Endothelial cell of umbilical vein (primary cell): ENCODE measurements around the gene FAM107A. TPM values are rescaled to one million over a fixed set of nuclear protein-coding genes. Genes with fewer than 3 reads are reported as not detected.
A peak's percentile ranks its signal among the peaks of the same experiment; 100 is the strongest.

Source experiments
- BruUV-seq: library from RNA; stranded (reverse); fragments of 400-500 nt; replicated peaks from 2 replicates; lab custom pipeline; 2021; lab: Mats Ljungman, UMichigan
- CTCF ChIA-PET: fragments of 300-600, 350-600 bp; sonication (Branson Sonifier 250); formaldehyde crosslinking; loops from one replicate; lab custom pipeline; 2021; ENCODE audit warnings: antibody characterized with exemption, inconsistent platforms; lab: Charles Lee
- POLR2A ChIA-PET: fragments of 300-600, 350-600 bp; sonication (Branson Sonifier 250); formaldehyde crosslinking; loops from one replicate; lab custom pipeline; 2021; ENCODE audit warnings: antibody characterized with exemption, inconsistent platforms; lab: Charles Lee
- DNase-seq: peaks from one replicate; pipeline ENCODE4 v3.0.0-alpha.2; 2011; ENCODE audit warnings: low read depth, low spot score
- FAIRE-seq: peaks from 2 replicates; lab custom pipeline; 2011; peaks lifted over from hg19 to GRCh38; lab: Jason Lieb, UNC
- H2AFZ ChIP-seq: 2 replicates; pipeline ENCODE4 v1.6.0; 2012; ENCODE audit warnings: low read depth, low read length, control low read depth, inconsistent platforms
- H3K27ac ChIP-seq: 2 replicates; pipeline ENCODE4 v1.5.1; 2011; ENCODE audit warnings: low read depth, mild to moderate bottlenecking, control low read depth, low read length, moderate library complexity; ENCODE audit not compliant: insufficient read depth
- H3K27me3 ChIP-seq, 2 experiments: 2 replicates each; pipeline versions ENCODE4 v1.6.0 to v1.6.1; 2011; ENCODE audit warnings: low read length in 2 of 2, mixed read lengths in 1 of 2; ENCODE audit not compliant: control insufficient read depth in 2 of 2, insufficient read depth in 2 of 2
- H3K36me3 ChIP-seq, 2 experiments: 2 replicates in 1 of 2; 3 replicates in 1 of 2; pipeline ENCODE4 v1.5.1; 2011; ENCODE audit warnings: low read length in 2 of 2, mild to moderate bottlenecking in 1 of 2, moderate library complexity in 1 of 2; ENCODE audit not compliant: control insufficient read depth in 2 of 2, insufficient read depth in 2 of 2; ENCODE audit errors: extremely low read depth in 1 of 2
- H3K4me1 ChIP-seq: 3 replicates; pipeline ENCODE4 v1.5.1; 2011; ENCODE audit warnings: mild to moderate bottlenecking, low read length; ENCODE audit not compliant: control insufficient read depth, insufficient read depth; ENCODE audit errors: extremely low read depth
- H3K4me2 ChIP-seq: 2 replicates; pipeline ENCODE4 v1.6.1; 2011; ENCODE audit warnings: low read length, control low read depth, mixed read lengths; ENCODE audit not compliant: insufficient read depth
- H3K4me3 ChIP-seq, 3 experiments: fragments of 200-600 bp in 1 of 3; sonication (generic), shearing (Covaris generic) in 1 of 3; replicated peaks in 1 of 3; 2 replicates each; pipeline ENCODE4 v1.5.1; 2011 to 2016; ENCODE audit warnings: control low read depth in 3 of 3, low read length in 3 of 3, mild to moderate bottlenecking in 2 of 3, inconsistent platforms in 1 of 3, low read depth in 1 of 3, moderate library complexity in 1 of 3; ENCODE audit not compliant: insufficient read depth in 1 of 3
- H3K79me2 ChIP-seq: 2 replicates; pipeline ENCODE4 v1.6.0; 2012; ENCODE audit warnings: low read length, inconsistent platforms; ENCODE audit not compliant: control insufficient read depth, insufficient read depth
- H3K9ac ChIP-seq: replicated peaks from 2 replicates; pipeline ENCODE3; 2011; ENCODE audit warnings: low read length, control low read depth; ENCODE audit not compliant: insufficient read depth; ENCODE audit errors: extremely low read depth
- H3K9me1 ChIP-seq: replicated peaks from 3 replicates; pipeline ENCODE4 v1.6.0; 2011; ENCODE audit warnings: mild to moderate bottlenecking, low read length; ENCODE audit not compliant: control insufficient read depth, insufficient read depth; ENCODE audit errors: extremely low read depth
- H3K9me3 ChIP-seq: replicated peaks from 2 replicates; pipeline ENCODE4 v1.5.1; 2012; ENCODE audit warnings: low read length, inconsistent platforms; ENCODE audit not compliant: control insufficient read depth, insufficient read depth
- H4K20me1 ChIP-seq: replicated peaks from 2 replicates; pipeline ENCODE3; 2011; ENCODE audit warnings: mild to moderate bottlenecking, low read length; ENCODE audit not compliant: control insufficient read depth, insufficient read depth; ENCODE audit errors: extremely low read depth
- CTCF ChIP-seq, 2 donors: IDR thresholded peaks; 1 replicate in 1 of 2; 2 replicates in 1 of 2; pipeline ENCODE4 v1.5.1; 2011; ENCODE audit warnings: low read length in 2 of 2, mild to moderate bottlenecking in 2 of 2, moderate library complexity in 2 of 2, control low read depth in 1 of 2, inconsistent platforms in 1 of 2, low read depth in 1 of 2; ENCODE audit not compliant: insufficient read depth in 1 of 2; ENCODE audit errors: extremely low read depth in 1 of 2
- EZH2 ChIP-seq: IDR thresholded peaks from 2 replicates; pipeline ENCODE4 v1.6.1; 2012; ENCODE audit warnings: borderline replicate concordance, low read depth, mild to moderate bottlenecking, moderate library complexity, low read length, inconsistent platforms; ENCODE audit not compliant: severe bottlenecking
- FOS ChIP-seq: IDR thresholded peaks from 2 replicates; pipeline ENCODE4 v1.6.1; 2011; ENCODE audit warnings: mild to moderate bottlenecking, low read length, moderate library complexity, borderline replicate concordance; ENCODE audit not compliant: insufficient read depth
- GATA2 ChIP-seq: IDR thresholded peaks from 2 replicates; pipeline ENCODE4 v1.7.0; 2011; ENCODE audit warnings: low read depth, mild to moderate bottlenecking, moderate library complexity, mixed read lengths, low read length; ENCODE audit not compliant: insufficient read length, insufficient read depth
- JUN ChIP-seq: IDR thresholded peaks from 2 replicates; pipeline ENCODE4 v1.6.1; 2011; ENCODE audit warnings: borderline replicate concordance, low read depth; ENCODE audit not compliant: insufficient read length, insufficient read depth
- MYC ChIP-seq: IDR thresholded peaks from one replicate; pipeline ENCODE4 v1.6.1; 2011; ENCODE audit warnings: mild to moderate bottlenecking, low read depth, low read length
- POLR2A ChIP-seq: IDR thresholded peaks from 2 replicates; pipeline ENCODE4 v1.6.1; 2012; ENCODE audit warnings: low read depth, mild to moderate bottlenecking, control low read depth, low read length
- POLR2AphosphoS5 ChIP-seq: IDR thresholded peaks from 2 replicates; pipeline ENCODE4 v1.6.1; 2012; ENCODE audit warnings: low read depth, mild to moderate bottlenecking, control low read depth, low read length, moderate library complexity; ENCODE audit not compliant: insufficient read depth
- dilution Hi-C: fragments of 300-500 bp; cut with MboI; formaldehyde crosslinking; loops from one replicate; pipeline ENCODE4 v1.15.0; 2019; ENCODE audit warnings: low sequenced_read_pairs; ENCODE audit not compliant: extremely low pct_ligation_motif_present
- intact Hi-C: fragments of 100-400 bp; cut with micrococcal nuclease; formaldehyde crosslinking; loops from one replicate; pipeline ENCODE4 v1.10.0; 2022
- polyA plus RNA-seq, 4 experiments: library from polyadenylated mRNA; depleted of rRNA in 3 of 4; stranded (reverse) in 3 of 4; unstranded in 1 of 4; fragments of >200 nt; gene quantifications; 2 replicates each; pipeline versions ENCODE4 v1.2.1 to v1.2.3, GENCODE V29; 2011 to 2012; ENCODE audit warnings: missing spikeins in 1 of 4
- total RNA-seq: library from RNA; stranded (reverse); gene quantifications from 2 replicates; pipeline ENCODE4 v1.2.3, GENCODE V29; 2021
- TF ChIP-seq, protein P1 (sequence below): IDR thresholded peaks from 2 replicates; pipeline ENCODE4 v1.6.1; 2011; ENCODE audit not compliant: insufficient read depth, insufficient read length

FAM107A gene
- total and polyA plus RNA-seq, 2 donors (not counting 3 experiments of a cell fraction or from before 2014, with no cell fraction given), result 5.7 to 10.7 TPM

- H2AFZ ChIP-seq, result no peak overlapping the region
- no peaks in the 10 kb centered on the region for H4K20me1 ChIP-seq
- H3K4me3 ChIP-seq, result peak overlapping the region in 1 of 3 experiments; percentile 70
- intact Hi-C loops (loop anchor here (1.0 kb wide), 1 partner anchor 52 kb away; no protein-coding TSS in a partner anchor), dilution Hi-C loops (no loop called here)
- H3K4me2 ChIP-seq, result peak overlapping the region; percentile 88
- peak overlapping the region; percentile 82 for H3K27ac ChIP-seq
- ChIA-PET POLR2A (no interaction called here), CTCF (interaction anchor here (0.6 to 5.7 kb wide), 8 partner anchors 9 to 52 kb away, joined by 3 to 76 read pairs (median 5); no protein-coding TSS in a partner anchor)
- H3K79me2 ChIP-seq, result no peaks in the 10 kb centered on the region
- H3K9me3 ChIP-seq, result no peaks in the 10 kb centered on the region
- no peak for TF ChIP-seq CTCF (IDR thresholded peaks at IDR 0.05; ENCODE audit: extremely low read depth in 1 of 2, insufficient read depth in 1 of 2, low read depth in 1 of 2, low read length in 2 of 2)
- TF ChIP-seq GATA2, result no peak
- TF ChIP-seq FOS, result peak; percentile 74
- TF ChIP-seq JUN, result peak; percentile 27
- TF ChIP-seq EZH2, result no peak
- no peak for TF ChIP-seq POLR2A
- TF ChIP-seq MYC, result no peak
- TF ChIP-seq POLR2AphosphoS5, result no peak
- TF ChIP-seq, protein P1, sequence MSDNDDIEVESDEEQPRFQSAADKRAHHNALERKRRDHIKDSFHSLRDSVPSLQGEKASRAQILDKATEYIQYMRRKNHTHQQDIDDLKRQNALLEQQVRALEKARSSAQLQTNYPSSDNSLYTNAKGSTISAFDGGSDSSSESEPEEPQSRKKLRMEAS, result no peak
- BruUV-seq, result no TSS peak
- H3K36me3 ChIP-seq, result no peaks in the 10 kb centered on the region
- H3K27me3 ChIP-seq, result no peaks in the 10 kb centered on the region
- peak overlapping the region; percentile 71 for H3K9ac ChIP-seq
- no peaks in the 10 kb centered on the region for H3K9me1 ChIP-seq
- peak; percentile 99 for FAIRE-seq
- H3K4me1 ChIP-seq, result peaks cover 34% of the 10 kb centered on the region
- DNase-seq, result peak; percentile 52
These were observed 1.1 kb downstream of the FAM107A start for GRCh38 chr3:58575971-58576652.
